ENCODE results near the gene ODR4. TPM values are rescaled to one million over a fixed set of nuclear protein-coding genes. Genes with fewer than 3 reads are reported as not detected.
"Not testable (repeated sequence)": the region's sequence is repeated elsewhere in the genome, so short reads cannot be mapped to it uniquely, and the experiment has no call there.

Gene ODR4
- total and polyA plus RNA-seq, 2 experiments from 2014 or later: 12.6 to 23.0 TPM

GRCh38 chr1:186456729-186457255, 81.2 kb downstream of the ODR4 start:
- no peaks in the 10 kb centered on the region for H4K20me1 ChIP-seq (ENCODE audit: insufficient read depth)
- H3K36me3 ChIP-seq (ENCODE audit: low read depth): no peaks in the 10 kb centered on the region
- H3K4me2 ChIP-seq (ENCODE audit: unreplicated experiment): no peak overlapping the region
- no peak overlapping the region for H3K9ac ChIP-seq
- 84 to 86% methylated on average over 3 of the region's 3 CpGs for WGBS, 2 experiments (ENCODE audit: low coverage in 1 of 2, low lambda C conversion rate in 2 of 2, missing lambda C conversion rate in 2 of 2)
- no peaks in the 10 kb centered on the region for H3K4me1 ChIP-seq (ENCODE audit: insufficient read depth)
- TF ChIP-seq EZH2phosphoT487 (IDR thresholded peaks at IDR 0.05; ENCODE audit: insufficient read depth, low read depth) (no peak), EZH2 (IDR thresholded peaks at IDR 0.05; ENCODE audit: insufficient read depth, poor library complexity, severe bottlenecking) (no peak)
- no peaks in the 10 kb centered on the region for H3K9me3 ChIP-seq (ENCODE audit: low read depth)
- no peak overlapping the region for H2AFZ ChIP-seq
- no peaks in the 10 kb centered on the region for H3K79me2 ChIP-seq (ENCODE audit: insufficient read depth)
- no peak overlapping the region for H3K27ac ChIP-seq
- no peak overlapping the region for H3K4me3 ChIP-seq
- H3K9me2 ChIP-seq (ENCODE audit: insufficient read depth): no peaks in the 10 kb centered on the region
- H3F3A ChIP-seq (ENCODE audit: insufficient read depth): no peaks in the 10 kb centered on the region
- no peaks in the 10 kb centered on the region for H3K27me3 ChIP-seq (replicated peaks; ENCODE audit: insufficient read depth)
- DNase-seq: no peak
- in situ Hi-C loops (cut with MboI): no loop called here

GRCh38 chr1:186459161-186459560, 83.5 kb downstream of the ODR4 start:
- WGBS, 2 experiments (ENCODE audit: low coverage in 1 of 2, low lambda C conversion rate in 2 of 2, missing lambda C conversion rate in 2 of 2): 92 to 93% methylated on average over 14 of the region's 14 CpGs
- H3K9me3 ChIP-seq (ENCODE audit: low read depth); DNase-seq; H3K27ac ChIP-seq; H3F3A ChIP-seq (ENCODE audit: insufficient read depth); H3K4me1 ChIP-seq (ENCODE audit: insufficient read depth); H3K9me2 ChIP-seq (ENCODE audit: insufficient read depth); H3K4me3 ChIP-seq; H3K4me2 ChIP-seq (ENCODE audit: unreplicated experiment); H3K79me2 ChIP-seq (ENCODE audit: insufficient read depth); H4K20me1 ChIP-seq (ENCODE audit: insufficient read depth); H3K27me3 ChIP-seq (replicated peaks; ENCODE audit: insufficient read depth); in situ Hi-C loops (cut with MboI); H2AFZ ChIP-seq; H3K36me3 ChIP-seq (ENCODE audit: low read depth); H3K9ac ChIP-seq: not testable (repeated sequence)

- H3K4me2 ChIP-seq (ENCODE audit: unreplicated experiment): no peak within 1 kb of the TSS
- H2AFZ ChIP-seq: no peak within 1 kb of the TSS
- no peak for DNase-seq
- no peaks in the 10 kb centered on the region for H3K27me3 ChIP-seq (replicated peaks; ENCODE audit: insufficient read depth)
- H3K9ac ChIP-seq: no peak within 1 kb of the TSS
- no peaks in the 10 kb centered on the region for H3F3A ChIP-seq (ENCODE audit: insufficient read depth)
- no peaks in the 10 kb centered on the region for H3K79me2 ChIP-seq (ENCODE audit: insufficient read depth)
- no peaks in the 10 kb centered on the region for H3K9me3 ChIP-seq (ENCODE audit: low read depth)
- H3K36me3 ChIP-seq (ENCODE audit: low read depth): no peaks in the 10 kb centered on the region
- in situ Hi-C loops (cut with MboI): no loop called here
- H4K20me1 ChIP-seq (ENCODE audit: insufficient read depth): no peaks in the 10 kb centered on the region
- TF ChIP-seq EZH2phosphoT487 (IDR thresholded peaks at IDR 0.05; ENCODE audit: insufficient read depth, low read depth): no peak
- no peak for TF ChIP-seq EZH2 (IDR thresholded peaks at IDR 0.05; ENCODE audit: insufficient read depth, poor library complexity, severe bottlenecking)
- H3K27ac ChIP-seq: no peak within 1 kb of the TSS
- no peaks in the 10 kb centered on the region for H3K9me2 ChIP-seq (ENCODE audit: insufficient read depth)
- WGBS, 2 experiments (ENCODE audit: low coverage in 1 of 2, low lambda C conversion rate in 2 of 2, missing lambda C conversion rate in 2 of 2): 92 to 95% methylated on average over 2 of the region's 2 CpGs
- H3K4me3 ChIP-seq: no peak within 1 kb of the TSS
- H3K4me1 ChIP-seq (ENCODE audit: insufficient read depth): no peaks in the 10 kb centered on the region
Measured at GRCh38 chr1:186461014-186461413, 85.4 kb downstream of the ODR4 start, which contains the start of gene PDC. Gene PDC, minus strand, starts transcription at chr1:186461114. Its CDS starts 11,655 bp downstream, at chr1:186449459.

GRCh38 chr1:186463511-186463910, 87.9 kb downstream of the ODR4 start:
- Histone ChIP-seq H3K27me3 (replicated peaks; ENCODE audit: insufficient read depth) (no peaks in the 10 kb centered on the region), H3K9me2 (ENCODE audit: insufficient read depth) (no peaks in the 10 kb centered on the region), H3K27ac (no peak overlapping the region), H2AFZ (no peak overlapping the region), H3K9me3 (ENCODE audit: low read depth) (no peaks in the 10 kb centered on the region), H3K79me2 (ENCODE audit: insufficient read depth) (no peaks in the 10 kb centered on the region), H3K36me3 (ENCODE audit: low read depth) (no peaks in the 10 kb centered on the region), H3K4me2 (ENCODE audit: unreplicated experiment) (no peak overlapping the region), H4K20me1 (ENCODE audit: insufficient read depth) (no peaks in the 10 kb centered on the region), H3K4me1 (ENCODE audit: insufficient read depth) (no peaks in the 10 kb centered on the region), H3K4me3 (no peak overlapping the region), H3F3A (ENCODE audit: insufficient read depth) (no peaks in the 10 kb centered on the region), H3K9ac (no peak overlapping the region)
- TF ChIP-seq EZH2 (IDR thresholded peaks at IDR 0.05; ENCODE audit: insufficient read depth, poor library complexity, severe bottlenecking): no peak
- in situ Hi-C loops (cut with MboI): no loop called here
- no peak for DNase-seq
- 88 to 92% methylated on average over 5 of the region's 5 CpGs for WGBS, 2 experiments (ENCODE audit: low coverage in 1 of 2, low lambda C conversion rate in 2 of 2, missing lambda C conversion rate in 2 of 2)

- no peaks in the 10 kb centered on the region for H3K36me3 ChIP-seq (ENCODE audit: low read depth)
- no peaks in the 10 kb centered on the region for H3K4me1 ChIP-seq (ENCODE audit: insufficient read depth)
- no peak for DNase-seq
- H3K4me3 ChIP-seq: no peak overlapping the region
- TF ChIP-seq EZH2 (IDR thresholded peaks at IDR 0.05; ENCODE audit: insufficient read depth, poor library complexity, severe bottlenecking) (no peak), EZH2phosphoT487 (IDR thresholded peaks at IDR 0.05; ENCODE audit: insufficient read depth, low read depth) (no peak)
- H3K4me2 ChIP-seq (ENCODE audit: unreplicated experiment): no peak overlapping the region
- in situ Hi-C loops (cut with MboI): no loop called here
- no peaks in the 10 kb centered on the region for H3F3A ChIP-seq (ENCODE audit: insufficient read depth)
- H2AFZ ChIP-seq: no peak overlapping the region
- no peak overlapping the region for H3K9ac ChIP-seq
- no peaks in the 10 kb centered on the region for H3K27me3 ChIP-seq (replicated peaks; ENCODE audit: insufficient read depth)
- no peak overlapping the region for H3K27ac ChIP-seq
- H3K9me2 ChIP-seq (ENCODE audit: insufficient read depth): no peaks in the 10 kb centered on the region
- no peaks in the 10 kb centered on the region for H3K9me3 ChIP-seq (ENCODE audit: low read depth)
- WGBS, 2 experiments (ENCODE audit: low coverage in 1 of 2, low lambda C conversion rate in 2 of 2, missing lambda C conversion rate in 2 of 2): 76 to 78% methylated on average over 3 of the region's 3 CpGs
- H4K20me1 ChIP-seq (ENCODE audit: insufficient read depth): no peaks in the 10 kb centered on the region
- H3K79me2 ChIP-seq (ENCODE audit: insufficient read depth): no peaks in the 10 kb centered on the region
Measured at GRCh38 chr1:186463926-186464325, 88.3 kb downstream of the ODR4 start.

GRCh38 chr1:186465491-186465890, 89.9 kb downstream of the ODR4 start:
- H3K4me3 ChIP-seq; H3F3A ChIP-seq (ENCODE audit: insufficient read depth); H3K9me2 ChIP-seq (ENCODE audit: insufficient read depth); H2AFZ ChIP-seq; H4K20me1 ChIP-seq (ENCODE audit: insufficient read depth); H3K4me2 ChIP-seq (ENCODE audit: unreplicated experiment); H3K27me3 ChIP-seq (replicated peaks; ENCODE audit: insufficient read depth); H3K9me3 ChIP-seq (ENCODE audit: low read depth); H3K79me2 ChIP-seq (ENCODE audit: insufficient read depth); H3K4me1 ChIP-seq (ENCODE audit: insufficient read depth); H3K9ac ChIP-seq; H3K27ac ChIP-seq; H3K36me3 ChIP-seq (ENCODE audit: low read depth); in situ Hi-C loops (cut with MboI); DNase-seq: not testable (repeated sequence)
